NCI-H748 (cell line): ENCODE data around the gene ADGRE1.
"Not testable (repeated sequence)": the region's sequence is repeated elsewhere in the genome, so short reads cannot be mapped to it uniquely, and the experiment has no call there.

Source experiments
- DNase-seq: peaks from one replicate; lab custom pipeline; 2025; ENCODE audit not compliant: unreplicated experiment; lab: John Stamatoyannopoulos, UW

The ADGRE1 gene, protein sequence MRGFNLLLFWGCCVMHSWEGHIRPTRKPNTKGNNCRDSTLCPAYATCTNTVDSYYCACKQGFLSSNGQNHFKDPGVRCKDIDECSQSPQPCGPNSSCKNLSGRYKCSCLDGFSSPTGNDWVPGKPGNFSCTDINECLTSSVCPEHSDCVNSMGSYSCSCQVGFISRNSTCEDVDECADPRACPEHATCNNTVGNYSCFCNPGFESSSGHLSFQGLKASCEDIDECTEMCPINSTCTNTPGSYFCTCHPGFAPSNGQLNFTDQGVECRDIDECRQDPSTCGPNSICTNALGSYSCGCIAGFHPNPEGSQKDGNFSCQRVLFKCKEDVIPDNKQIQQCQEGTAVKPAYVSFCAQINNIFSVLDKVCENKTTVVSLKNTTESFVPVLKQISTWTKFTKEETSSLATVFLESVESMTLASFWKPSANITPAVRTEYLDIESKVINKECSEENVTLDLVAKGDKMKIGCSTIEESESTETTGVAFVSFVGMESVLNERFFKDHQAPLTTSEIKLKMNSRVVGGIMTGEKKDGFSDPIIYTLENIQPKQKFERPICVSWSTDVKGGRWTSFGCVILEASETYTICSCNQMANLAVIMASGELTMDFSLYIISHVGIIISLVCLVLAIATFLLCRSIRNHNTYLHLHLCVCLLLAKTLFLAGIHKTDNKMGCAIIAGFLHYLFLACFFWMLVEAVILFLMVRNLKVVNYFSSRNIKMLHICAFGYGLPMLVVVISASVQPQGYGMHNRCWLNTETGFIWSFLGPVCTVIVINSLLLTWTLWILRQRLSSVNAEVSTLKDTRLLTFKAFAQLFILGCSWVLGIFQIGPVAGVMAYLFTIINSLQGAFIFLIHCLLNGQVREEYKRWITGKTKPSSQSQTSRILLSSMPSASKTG

DNA sequence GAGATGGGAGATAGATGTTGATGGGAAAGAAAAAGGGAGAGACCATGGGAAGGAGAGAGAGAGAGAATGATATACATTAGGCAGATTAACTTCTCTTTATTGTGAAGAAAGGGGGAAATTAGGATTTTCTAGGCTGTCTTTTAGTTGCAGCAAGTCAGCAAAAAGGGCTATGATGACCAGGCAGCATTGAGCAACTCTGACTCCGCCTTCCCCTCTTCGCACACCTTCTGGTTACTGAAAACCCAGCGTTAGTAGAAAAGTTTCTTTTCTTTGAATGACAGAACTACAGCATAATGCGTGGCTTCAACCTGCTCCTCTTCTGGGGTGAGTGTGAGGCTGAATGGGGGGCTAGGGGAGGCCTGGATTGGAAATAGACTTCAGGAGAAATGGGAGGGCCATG lies at the start of gene ADGRE1:
TSS of gene ADGRE1 (plus strand) at position 264 of the 400 bp plus-strand sequence. CDS start at position 294, 30 bp downstream.
- DNase-seq = no peak

DNA sequence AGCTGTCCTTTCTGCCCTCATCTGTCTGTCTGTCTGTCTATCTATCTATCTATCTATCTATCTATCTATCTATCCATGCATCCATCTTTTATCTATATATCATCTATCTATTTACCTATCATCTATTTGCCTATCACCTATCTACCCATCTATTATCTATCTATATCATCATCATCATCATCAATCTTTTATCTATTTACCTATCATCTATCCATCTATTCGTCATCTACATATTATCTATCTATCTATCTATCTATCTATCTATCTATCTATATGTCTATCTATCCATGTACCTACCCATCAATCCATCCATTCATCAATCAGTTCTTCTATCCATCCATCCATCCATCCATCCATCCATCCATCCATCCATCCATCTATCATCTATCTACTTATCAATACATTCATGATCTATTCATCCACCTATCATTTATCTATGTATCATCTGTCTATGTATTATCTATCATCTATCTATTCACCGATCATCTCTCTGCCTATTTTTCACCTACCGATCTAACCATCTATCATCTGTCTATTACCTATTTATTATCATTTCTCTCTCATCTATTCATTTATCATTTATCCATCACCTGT lies 49.2 kb upstream of the ADGRE1 start:
- no peak for DNase-seq

DNA sequence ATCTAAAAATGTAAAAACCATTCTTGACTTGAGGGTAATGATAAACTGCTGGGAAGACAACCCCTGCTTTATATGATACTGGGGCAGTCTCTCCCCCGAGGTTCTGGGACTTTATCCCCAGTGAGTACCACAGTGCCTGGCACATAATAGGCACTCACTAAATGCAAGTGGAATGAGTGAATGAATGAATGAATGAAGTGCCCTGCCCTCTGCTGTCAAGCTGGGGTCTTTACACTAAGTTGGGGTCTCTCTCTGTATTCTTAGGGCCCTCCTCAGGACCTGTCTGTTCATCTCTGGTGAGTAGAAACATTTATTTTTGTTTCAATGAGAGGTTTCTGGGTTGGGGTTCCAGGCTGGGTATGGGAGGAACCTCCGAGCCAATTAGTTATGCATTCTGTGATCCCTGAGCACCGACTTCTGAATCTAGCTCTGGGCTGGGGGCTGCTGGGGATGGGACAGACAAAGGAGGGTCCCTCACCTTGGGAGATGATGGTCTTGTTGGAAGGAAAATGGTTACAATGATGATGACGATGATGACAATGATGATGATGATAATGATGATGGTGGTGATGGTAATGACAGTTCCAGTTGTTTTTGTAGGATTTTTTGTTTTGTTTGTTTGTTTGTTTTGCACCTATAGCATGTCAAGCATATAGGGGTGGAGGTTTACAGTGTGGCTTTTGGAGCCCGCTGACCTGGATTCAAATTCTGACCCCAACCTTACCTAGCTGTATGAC lies 44.3 kb upstream of the ADGRE1 start:
- no peak for DNase-seq

DNA sequence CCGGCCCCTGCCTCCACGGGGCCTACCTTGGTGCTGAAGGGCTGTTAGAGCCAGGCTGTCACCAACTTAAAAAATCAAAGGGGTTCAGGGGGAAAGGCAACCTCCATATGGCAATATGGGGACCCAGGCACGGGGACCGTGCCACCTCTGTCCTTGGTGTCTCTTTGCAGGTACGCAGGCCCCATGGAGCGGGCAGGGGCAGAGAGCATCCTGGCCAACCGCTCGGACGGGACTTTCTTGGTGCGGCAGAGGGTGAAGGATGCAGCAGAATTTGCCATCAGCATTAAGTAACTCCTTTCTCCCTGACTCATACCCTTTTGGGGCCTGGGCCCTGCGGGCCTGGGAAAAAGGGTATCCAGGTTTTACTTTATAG lies 39.6 kb upstream of the ADGRE1 start:
- DNase-seq = no peak

DNA sequence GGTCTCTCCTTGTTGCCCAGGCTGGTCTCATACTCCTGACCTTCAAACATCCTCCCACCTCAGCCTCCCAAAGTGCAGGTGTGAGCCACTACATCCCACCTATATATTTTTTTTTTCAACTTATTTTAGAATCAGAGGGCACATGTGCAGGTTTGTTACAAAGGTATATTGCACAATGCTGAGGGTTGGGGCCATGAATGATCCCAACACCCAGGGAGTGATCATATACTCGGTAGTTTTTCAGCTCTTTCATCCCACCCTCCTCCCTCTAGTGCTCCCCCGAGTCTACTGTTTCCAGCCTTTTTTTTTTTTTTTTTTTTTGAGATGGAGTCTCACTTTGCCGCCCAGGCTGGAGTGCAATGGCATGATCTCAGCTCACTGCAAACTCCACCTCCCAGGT lies 38.4 kb upstream of the ADGRE1 start:
- DNase-seq = no peak

DNA sequence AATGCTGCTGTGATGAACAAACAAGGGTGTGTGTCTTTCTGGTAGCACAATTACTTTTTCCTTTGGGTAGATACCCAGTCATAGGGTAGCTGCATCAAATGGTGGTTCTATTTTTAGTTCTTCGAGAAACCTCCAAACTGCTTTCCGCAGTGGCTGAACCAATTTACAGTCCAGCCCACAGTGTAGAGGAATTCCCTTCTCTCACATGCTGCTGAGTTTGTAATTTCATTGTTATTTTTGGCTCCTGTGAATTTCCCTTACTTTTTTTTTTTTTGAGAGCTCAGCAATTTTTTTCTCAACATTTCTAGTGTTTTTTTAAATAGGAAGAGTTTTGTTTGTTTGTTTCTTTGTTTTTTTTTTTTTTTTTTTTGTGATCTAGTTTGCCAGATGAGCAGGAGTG lies 37.5 kb upstream of the ADGRE1 start:
- DNase-seq = no peak

DNA sequence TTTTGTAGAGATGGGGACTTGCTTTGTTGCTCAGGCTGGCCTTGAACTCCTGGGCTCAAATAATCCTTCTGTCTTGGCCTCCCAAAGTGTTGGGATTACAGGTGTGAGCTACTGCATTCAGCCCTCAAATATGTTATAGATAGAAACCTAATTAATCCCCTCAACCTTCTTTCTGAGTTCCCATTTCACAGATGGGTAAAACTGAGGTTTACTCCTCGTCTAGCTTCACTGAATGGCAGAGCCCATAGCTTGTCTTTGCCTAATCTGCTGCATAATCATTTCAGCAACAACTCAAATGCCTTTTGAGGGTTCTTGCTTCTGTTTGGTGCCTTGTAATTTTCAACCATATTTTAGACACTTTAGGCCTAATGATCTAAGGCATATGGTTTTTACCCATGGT lies 36.0 kb upstream of the ADGRE1 start:
- DNase-seq = no peak

DNA sequence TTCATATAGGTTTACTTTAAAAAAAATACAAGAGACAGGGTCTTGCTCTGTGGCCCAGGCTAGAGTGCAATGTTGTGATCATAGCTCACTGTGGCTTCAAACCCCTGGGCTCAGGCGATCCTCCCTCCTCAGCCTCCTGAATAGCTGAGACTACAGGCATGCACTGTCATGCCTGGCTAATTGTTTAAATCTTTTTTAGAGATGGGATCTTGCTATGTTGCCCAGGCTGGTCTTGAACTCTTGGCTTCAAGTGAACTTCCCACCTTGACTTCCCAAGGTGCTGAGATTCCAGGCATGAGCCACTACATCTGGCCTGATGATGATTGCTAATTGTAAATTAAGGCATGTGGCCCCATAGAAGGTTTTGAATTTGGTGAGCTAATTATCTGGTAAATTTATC lies 35.4 kb upstream of the ADGRE1 start:
- no peak for DNase-seq

DNA sequence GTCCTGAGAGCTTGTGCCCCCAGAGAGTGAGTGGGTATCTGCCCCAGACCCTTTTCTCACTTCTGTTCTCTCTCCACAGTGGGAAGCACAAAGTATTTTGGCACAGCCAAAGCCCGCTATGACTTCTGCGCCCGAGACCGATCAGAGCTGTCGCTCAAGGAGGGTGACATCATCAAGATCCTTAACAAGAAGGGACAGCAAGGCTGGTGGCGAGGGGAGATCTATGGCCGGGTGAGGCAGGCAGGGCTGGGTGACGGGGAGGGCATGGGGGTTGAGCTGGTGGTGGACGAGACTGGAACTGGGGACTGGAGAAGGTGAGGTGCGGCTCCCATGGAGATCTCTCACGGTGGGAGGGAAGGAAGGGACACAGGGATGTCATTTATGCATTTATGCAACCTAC lies 33.5 kb upstream of the ADGRE1 start:
- no peak for DNase-seq

DNA sequence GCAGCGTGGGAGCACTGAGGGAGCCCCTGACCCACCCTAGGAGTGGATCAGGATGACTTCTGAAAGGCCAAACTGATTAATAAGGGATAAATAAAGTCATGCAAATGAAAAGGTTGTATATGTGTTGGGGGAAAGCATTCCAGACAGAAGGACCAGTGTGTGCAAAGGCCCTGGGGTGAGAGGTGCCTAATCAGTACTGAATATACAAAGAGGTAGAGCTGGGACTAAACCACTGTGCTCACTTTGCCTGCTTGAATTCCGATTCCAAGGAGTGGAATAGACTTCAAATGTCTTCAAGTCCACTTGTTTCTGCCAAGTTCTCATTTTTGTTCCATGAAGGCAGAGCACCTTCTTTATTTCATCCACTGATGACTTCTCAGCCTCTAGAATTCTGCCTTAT lies 32.6 kb upstream of the ADGRE1 start:
- DNase-seq = no peak

DNA sequence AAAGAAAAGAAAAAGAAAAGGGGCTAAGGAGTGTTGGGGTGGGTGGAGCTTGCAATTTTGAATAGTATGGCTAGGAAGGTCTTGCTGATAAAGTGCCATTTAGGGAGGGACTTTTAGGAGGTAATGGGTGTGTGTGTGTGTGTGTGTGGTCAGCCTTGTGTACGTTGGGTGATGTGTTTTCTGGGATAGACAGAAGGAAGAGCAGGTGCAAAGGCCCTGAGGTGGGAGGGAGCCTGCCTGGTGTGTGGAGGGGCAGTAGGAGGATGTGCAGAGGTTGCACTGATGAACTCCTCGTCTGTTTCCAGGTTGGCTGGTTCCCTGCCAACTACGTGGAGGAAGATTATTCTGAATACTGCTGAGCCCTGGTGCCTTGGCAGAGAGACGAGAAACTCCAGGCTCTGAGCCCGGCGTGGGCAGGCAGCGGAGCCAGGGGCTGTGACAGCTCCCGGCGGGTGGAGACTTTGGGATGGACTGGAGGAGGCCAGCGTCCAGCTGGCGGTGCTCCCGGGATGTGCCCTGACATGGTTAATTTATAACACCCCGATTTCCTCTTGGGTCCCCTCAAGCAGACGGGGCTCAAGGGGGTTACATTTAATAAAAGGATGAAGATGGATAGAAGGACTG lies 30.5 kb upstream of the ADGRE1 start:
- no peak for DNase-seq

DNA sequence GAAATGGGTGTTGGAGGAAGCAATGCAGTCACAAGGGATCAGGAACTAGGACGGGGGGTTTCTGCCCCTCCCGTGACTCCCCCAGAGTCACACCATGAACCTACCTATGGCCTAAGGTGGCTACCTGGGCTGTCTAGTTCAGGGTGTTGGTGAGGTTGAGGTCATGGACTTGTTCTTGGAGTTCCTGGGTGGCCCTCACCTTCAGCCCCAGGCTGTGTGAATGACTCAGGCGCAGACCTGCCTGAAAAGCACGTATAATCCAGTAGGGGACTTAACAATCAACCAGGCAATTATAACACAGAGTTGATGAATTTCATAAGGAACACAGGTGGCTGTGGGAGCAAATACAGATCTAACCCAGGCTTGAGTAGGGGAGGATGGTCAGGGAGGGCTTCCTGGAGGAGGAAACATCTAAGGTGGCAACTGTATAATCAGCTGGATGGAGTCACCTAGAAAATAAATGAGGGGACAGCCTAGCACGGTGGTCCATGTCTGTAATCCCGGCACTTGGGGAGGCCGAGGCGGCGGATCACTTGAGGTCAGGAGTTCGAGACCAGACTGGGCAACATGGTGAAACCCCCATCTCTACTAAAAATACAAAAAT lies 25.6 kb upstream of the ADGRE1 start:
- no peak for DNase-seq

DNA sequence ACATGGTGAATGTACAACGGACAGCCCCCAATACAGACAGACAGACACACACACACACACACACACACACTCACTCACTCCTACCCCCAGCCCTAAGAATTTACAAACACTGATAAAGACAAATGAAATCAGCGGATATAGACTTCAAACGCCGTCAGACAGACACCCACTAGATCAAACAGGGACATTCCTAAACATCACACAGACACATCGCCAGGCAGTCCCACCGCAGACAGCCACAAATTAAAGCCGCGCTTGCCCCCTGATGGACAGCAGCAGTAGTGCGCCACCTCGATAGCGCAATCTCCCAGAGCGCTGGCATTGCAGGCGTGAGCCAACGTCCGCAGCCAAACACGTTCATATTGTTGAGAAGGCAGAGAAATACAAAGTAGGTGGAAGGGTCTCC lies 24.7 kb upstream of the ADGRE1 start:
- peak; percentile 70 for DNase-seq

DNA sequence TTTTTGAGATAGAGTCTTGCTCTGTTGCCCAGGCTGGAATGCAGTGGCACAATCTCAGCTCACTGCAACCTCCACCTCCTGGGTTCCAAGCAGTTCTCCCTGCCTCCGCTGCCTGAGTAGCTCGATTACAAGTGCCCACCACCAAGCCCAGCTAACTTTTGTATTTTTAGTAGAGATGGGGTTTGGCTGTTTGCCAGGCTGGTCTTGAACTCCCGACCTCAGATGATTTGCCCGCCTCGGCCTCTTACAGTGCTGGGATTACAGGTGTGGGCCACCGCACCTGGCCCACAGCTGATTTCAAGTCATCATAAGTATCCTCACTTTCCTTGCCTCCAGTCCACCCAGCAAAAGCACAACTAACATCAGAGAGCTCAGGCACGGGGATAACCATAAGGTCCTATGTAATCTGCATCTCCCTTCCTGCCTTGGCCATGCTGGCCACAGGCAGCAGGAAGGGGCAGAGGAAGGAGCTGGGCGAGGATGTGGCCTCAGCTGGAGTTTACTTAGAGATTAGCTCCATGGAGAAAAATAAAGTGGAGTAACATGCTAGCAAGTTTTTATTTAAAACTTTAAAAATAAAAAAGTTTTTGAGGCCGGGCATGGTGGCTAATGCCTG lies 22.9 kb upstream of the ADGRE1 start:
- no peak for DNase-seq

DNA sequence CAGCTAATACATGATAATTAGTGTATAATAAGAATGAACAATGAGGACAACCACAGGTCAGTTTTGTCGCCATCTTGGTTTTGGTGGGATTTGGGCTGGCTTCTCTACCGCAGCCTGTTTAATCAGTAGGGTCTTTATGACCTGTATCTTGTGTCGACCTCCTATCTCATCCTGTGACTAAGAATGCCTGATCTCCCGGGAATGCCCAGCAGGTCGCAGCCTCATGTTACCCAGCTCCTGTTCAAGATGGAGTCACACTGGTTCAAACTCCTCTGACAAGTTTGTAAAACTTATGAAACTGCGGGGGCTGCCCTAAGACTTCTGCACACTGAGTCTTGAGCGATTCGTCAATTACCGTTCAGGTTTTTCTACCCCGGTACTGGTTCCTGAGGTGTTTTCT lies 21.5 kb upstream of the ADGRE1 start:
- no peak for DNase-seq

DNA sequence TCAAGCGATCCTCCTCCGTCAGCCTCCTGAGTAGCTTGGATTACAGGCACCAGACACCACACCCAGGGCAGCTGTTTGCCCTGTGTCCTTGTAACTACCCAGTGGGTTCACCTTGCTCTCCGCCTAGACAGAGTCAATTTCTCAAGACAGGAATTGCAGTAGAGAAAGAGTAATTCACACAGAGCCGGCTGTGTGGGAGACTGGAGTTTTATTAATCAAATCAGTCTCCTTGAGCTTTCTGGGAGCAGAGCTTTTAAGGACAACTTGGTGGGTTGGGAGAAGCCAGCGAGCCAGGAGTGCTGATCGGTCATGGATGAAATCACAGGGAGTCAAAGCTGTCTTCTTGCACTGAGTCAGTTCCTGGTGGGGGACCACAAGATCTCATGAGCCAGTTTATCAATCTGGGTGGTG lies 20.6 kb upstream of the ADGRE1 start:
- DNase-seq = no peak

DNA sequence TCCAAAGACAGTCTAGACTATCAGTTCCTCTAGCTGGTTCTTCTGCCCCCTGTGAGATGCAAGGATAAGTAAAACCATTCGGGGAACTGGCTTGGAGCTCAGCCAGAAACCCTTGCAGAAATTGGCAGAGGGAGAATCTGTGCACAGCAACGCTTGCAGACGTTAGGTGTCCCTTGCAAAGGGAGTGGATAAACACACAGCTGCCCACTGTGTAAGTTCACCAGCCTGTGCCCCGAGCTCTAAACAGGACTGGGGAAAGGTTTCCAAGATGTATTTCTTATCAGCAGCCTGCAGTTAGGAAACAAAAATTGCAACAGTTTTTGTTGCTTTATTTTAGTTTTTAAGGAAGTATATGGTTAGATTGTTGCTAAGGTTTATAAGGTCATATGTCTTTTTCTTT lies 19.0 kb upstream of the ADGRE1 start:
- DNase-seq = no peak

DNA sequence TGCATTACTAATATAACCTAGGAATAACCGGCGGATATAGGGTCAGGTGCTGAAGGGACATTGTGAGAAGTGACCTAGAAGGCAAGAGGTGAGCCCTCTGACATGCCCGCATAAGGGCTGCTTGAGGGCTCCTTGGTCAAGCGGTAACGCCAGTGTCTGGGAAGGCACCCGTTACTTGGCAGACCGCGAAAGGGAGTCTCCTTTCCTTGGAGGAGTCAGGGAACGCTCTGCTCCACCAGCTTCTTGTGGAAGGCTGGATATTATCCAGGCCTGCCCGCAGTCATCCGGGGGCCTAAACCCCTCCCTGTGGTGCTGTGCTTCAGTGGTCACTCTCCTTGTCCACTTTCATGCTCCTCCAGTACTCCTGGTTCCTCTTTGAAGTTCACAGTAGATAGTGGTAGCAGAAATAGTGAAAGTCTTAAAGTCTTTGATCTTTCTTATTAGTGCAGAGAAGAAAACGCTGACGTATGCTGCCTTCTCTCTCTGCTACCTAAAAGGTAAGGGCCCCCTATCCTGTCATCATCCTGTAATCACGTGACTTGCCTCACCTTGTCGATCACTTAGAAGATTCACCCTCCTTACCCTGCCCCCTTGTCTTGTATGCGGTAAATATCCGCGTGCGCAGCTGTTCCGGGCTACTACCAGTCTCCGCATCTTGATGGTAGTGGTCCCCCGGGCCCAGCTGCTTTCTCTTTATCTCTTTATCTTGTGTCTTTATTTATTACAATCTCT lies 18.1 kb upstream of the ADGRE1 start:
- DNase-seq = not testable (repeated sequence)
